Measurements from ENCODE around the gene FZD7.

DNA sequence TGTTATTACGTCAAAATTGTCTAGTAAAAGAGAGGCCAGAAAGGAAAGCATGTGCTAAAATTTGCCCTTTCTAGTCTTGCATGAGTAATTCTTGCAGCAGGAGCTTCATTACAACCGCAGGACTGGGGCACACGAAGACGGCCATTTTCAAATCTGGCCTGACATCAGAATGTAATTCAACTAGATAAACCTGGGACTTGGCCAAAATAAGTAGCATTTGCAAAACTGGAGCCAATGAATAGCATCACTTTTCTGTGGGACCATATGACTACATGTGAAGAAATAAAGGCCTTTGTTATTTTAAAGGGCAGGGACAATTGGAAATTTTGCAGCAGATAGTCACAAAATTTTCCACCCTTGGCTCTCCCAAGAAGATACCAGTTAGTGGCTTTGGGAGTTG, 3.0 kb upstream of the FZD7 start:
- TF ChIP-seq, protein P1, sequence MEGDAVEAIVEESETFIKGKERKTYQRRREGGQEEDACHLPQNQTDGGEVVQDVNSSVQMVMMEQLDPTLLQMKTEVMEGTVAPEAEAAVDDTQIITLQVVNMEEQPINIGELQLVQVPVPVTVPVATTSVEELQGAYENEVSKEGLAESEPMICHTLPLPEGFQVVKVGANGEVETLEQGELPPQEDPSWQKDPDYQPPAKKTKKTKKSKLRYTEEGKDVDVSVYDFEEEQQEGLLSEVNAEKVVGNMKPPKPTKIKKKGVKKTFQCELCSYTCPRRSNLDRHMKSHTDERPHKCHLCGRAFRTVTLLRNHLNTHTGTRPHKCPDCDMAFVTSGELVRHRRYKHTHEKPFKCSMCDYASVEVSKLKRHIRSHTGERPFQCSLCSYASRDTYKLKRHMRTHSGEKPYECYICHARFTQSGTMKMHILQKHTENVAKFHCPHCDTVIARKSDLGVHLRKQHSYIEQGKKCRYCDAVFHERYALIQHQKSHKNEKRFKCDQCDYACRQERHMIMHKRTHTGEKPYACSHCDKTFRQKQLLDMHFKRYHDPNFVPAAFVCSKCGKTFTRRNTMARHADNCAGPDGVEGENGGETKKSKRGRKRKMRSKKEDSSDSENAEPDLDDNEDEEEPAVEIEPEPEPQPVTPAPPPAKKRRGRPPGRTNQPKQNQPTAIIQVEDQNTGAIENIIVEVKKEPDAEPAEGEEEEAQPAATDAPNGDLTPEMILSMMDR (IDR thresholded peaks at IDR 0.05 in 4 of 5, conservative IDR thresholded peaks at IDR 0.05 in 1 of 5) = no peak
- no peak for TF ChIP-seq POLR2A (IDR thresholded peaks at IDR 0.05)

Data from gastrocnemius medialis (tissue), 4 donors.